ENCODE results near the gene GRB10.

GRB10 gene

DNA sequence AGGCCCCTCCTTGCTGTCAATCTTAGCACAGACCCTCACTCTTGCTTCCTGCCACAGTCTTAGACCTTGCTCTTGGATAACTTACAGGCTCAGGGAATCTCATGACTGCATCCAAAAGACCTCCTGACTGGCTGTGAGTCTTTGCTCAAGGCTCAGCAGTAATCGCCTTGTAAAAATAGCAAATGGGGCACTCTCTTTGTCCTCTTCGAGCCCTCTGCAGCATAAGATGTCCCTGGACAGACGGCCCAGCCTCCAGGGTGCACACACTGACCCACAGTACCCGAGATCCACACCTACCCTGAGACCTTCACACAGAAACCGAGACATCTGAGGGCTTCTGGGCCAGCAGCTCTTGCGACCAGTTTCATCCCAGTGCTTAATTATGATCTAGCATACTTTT lies 151.6 kb downstream of the GRB10 start:
- no peaks in the 10 kb centered on the region for H4K20me1 ChIP-seq (ENCODE audit: insufficient read depth)
- no peaks in the 10 kb centered on the region for H3K79me2 ChIP-seq (ENCODE audit: insufficient read depth, low read depth)

DNA sequence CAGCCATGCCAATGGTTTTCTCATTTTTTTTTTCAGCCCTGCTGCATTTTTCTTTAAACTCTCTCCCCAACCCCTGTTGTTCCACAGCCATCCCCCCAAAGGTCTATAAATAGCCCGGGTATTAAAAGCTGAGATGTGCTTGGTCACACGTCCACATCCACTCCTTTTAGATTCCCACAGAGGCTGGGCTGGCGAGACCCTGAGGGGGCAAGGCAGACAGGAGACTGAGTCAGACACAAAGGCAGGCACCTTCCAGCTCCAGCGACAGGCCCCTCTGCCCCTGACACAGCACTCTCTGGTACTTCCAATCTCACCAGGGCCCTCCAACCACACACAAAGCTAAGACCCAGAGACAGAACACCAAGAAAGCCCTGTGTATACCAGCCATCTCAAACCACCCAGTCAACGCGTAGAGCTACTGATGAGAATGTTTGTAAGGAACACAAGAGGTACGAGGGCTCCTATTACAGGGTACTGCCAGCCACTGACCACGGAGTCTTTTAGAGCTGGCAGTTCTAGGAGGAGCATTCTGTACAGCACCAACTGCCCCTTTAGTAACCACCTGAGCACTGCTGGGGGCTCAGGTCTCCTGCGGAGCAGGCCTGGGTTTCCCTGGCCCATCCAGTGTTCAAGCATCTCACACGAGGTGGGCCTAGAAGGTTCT lies 153.3 kb downstream of the GRB10 start:
- Histone ChIP-seq H4K20me1 (ENCODE audit: insufficient read depth) (no peaks in the 10 kb centered on the region), H2AFZ (ENCODE audit: low read depth) (no peak overlapping the region), H3K4me1 (ENCODE audit: low read depth, poor library complexity, severe bottlenecking) (peaks cover 6% of the 10 kb centered on the region), H3K27me3 (ENCODE audit: insufficient read depth, low read depth) (no peaks in the 10 kb centered on the region), H3K4me3 (IDR thresholded peaks at IDR 0.05; ENCODE audit: insufficient read depth, low read depth, low read length) (no peak overlapping the region), H3K4me2 (no peak overlapping the region), H3K27ac (no peak overlapping the region), H3K9ac (no peak overlapping the region), H3K36me3 (ENCODE audit: insufficient read depth) (no peaks in the 10 kb centered on the region), H3K79me2 (ENCODE audit: insufficient read depth, low read depth) (no peaks in the 10 kb centered on the region)
- TF ChIP-seq, protein P1, sequence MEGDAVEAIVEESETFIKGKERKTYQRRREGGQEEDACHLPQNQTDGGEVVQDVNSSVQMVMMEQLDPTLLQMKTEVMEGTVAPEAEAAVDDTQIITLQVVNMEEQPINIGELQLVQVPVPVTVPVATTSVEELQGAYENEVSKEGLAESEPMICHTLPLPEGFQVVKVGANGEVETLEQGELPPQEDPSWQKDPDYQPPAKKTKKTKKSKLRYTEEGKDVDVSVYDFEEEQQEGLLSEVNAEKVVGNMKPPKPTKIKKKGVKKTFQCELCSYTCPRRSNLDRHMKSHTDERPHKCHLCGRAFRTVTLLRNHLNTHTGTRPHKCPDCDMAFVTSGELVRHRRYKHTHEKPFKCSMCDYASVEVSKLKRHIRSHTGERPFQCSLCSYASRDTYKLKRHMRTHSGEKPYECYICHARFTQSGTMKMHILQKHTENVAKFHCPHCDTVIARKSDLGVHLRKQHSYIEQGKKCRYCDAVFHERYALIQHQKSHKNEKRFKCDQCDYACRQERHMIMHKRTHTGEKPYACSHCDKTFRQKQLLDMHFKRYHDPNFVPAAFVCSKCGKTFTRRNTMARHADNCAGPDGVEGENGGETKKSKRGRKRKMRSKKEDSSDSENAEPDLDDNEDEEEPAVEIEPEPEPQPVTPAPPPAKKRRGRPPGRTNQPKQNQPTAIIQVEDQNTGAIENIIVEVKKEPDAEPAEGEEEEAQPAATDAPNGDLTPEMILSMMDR (conservative IDR thresholded peaks at IDR 0.05; ENCODE audit: low read depth, low read length): no peak

More for the DNA sequence above, 151.6 kb downstream of the GRB10 start:
- no peak overlapping the region for H3K27ac ChIP-seq
- H3K9ac ChIP-seq: no peak overlapping the region
- peaks cover 6% of the 10 kb centered on the region for H3K4me1 ChIP-seq (ENCODE audit: low read depth, poor library complexity, severe bottlenecking)
- no peaks in the 10 kb centered on the region for H3K27me3 ChIP-seq (ENCODE audit: insufficient read depth, low read depth)
- H3K4me3 ChIP-seq (IDR thresholded peaks at IDR 0.05; ENCODE audit: insufficient read depth, low read depth, low read length): no peak overlapping the region
- TF ChIP-seq, protein P1 (conservative IDR thresholded peaks at IDR 0.05; ENCODE audit: low read depth, low read length): no peak
- no peaks in the 10 kb centered on the region for H3K36me3 ChIP-seq (ENCODE audit: insufficient read depth)
- H2AFZ ChIP-seq (ENCODE audit: low read depth): no peak overlapping the region
- no peak overlapping the region for H3K4me2 ChIP-seq

DNA sequence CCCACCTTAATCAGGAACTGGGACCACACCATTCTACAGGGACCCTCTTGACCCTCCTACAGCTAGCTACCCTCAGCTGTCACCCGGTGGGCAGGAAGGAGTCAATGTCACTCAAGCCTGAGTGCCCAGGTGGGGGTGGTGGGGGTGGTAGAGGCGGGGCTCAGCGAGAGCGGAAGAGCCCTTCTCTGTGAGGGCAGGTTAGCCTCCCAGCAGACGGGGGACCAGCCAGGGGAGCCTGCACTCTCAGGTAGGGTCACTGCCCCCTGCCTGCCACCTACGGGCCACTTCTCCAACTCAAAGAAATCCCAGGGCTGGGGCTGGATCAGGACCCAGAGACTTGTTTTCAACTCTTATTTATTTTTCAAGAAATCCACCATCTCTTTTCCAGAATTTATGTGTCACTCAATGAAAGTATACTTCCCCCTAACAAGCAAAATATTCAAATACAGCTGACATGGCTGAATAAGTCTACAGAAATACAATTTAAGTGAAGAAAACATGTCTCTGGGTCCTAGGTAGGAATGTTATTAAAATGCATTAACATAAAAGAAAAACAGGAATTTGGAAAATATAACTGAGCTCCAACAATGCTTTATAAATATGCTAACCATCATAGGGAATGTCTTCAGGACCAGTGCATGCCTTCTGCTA lies 154.1 kb downstream of the GRB10 start:
- TF ChIP-seq, protein P1 (conservative IDR thresholded peaks at IDR 0.05; ENCODE audit: low read depth, low read length): no peak
- Histone ChIP-seq H3K27me3 (ENCODE audit: insufficient read depth, low read depth) (no peaks in the 10 kb centered on the region), H3K4me2 (no peak overlapping the region), H3K9ac (no peak overlapping the region), H2AFZ (ENCODE audit: low read depth) (no peak overlapping the region), H3K4me1 (ENCODE audit: low read depth, poor library complexity, severe bottlenecking) (peaks cover 6% of the 10 kb centered on the region), H3K79me2 (ENCODE audit: insufficient read depth, low read depth) (no peaks in the 10 kb centered on the region), H3K36me3 (ENCODE audit: insufficient read depth) (no peaks in the 10 kb centered on the region), H3K4me3 (IDR thresholded peaks at IDR 0.05; ENCODE audit: insufficient read depth, low read depth, low read length) (no peak overlapping the region), H4K20me1 (ENCODE audit: insufficient read depth) (no peaks in the 10 kb centered on the region), H3K27ac (no peak overlapping the region)

DNA sequence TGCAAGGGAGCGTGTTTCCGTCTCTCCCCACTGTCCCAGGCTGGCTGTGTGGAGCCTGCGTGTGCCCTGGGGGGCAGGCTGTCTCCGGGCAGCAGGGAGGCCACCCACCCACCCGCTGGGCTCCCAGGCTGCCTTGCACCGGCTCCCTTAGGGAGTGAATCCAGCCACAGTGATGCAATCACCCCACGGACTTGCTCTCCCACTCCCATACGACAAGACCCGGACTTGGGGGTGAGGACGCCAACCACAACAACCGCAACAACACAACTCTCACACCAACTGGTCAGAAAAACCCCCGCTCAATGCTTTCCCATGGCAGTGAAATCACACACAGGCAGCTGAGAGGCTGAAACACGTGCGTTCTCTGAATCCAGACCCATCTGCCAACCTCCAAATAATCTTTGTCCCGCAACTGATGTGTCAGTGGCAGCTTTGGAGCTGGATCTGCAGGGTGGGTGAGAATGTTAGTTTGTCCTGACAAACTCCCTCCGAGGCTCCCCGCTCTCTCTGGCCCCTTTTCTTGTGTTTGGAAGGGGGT lies 154.8 kb downstream of the GRB10 start:
- Histone ChIP-seq H3K27me3 (ENCODE audit: insufficient read depth, low read depth) (no peaks in the 10 kb centered on the region), H3K27ac (no peak overlapping the region), H3K79me2 (ENCODE audit: insufficient read depth, low read depth) (no peaks in the 10 kb centered on the region), H2AFZ (ENCODE audit: low read depth) (no peak overlapping the region), H4K20me1 (ENCODE audit: insufficient read depth) (no peaks in the 10 kb centered on the region), H3K4me1 (ENCODE audit: low read depth, poor library complexity, severe bottlenecking) (peaks cover under 1% of the 10 kb centered on the region), H3K4me2 (no peak overlapping the region), H3K9ac (no peak overlapping the region), H3K4me3 (IDR thresholded peaks at IDR 0.05; ENCODE audit: insufficient read depth, low read depth, low read length) (no peak overlapping the region), H3K36me3 (ENCODE audit: insufficient read depth) (no peaks in the 10 kb centered on the region)
- TF ChIP-seq, protein P1 (conservative IDR thresholded peaks at IDR 0.05; ENCODE audit: low read depth, low read length): no peak
